HAP-1 (cell line): ENCODE results near the gene FSTL4.

Experiments
- DNase-seq, 2 experiments: peaks; one replicate each; pipeline ENCODE4 v3.0.0-alpha.2; 2016 to 2020; ENCODE audit warnings: low spot score in 2 of 2
- H3K27me3 ChIP-seq: fragments of 250-450 bp; sonication (Bioruptor Pico); 2 replicates; pipeline ENCODE4 v1.5.1; 2020; ENCODE audit warnings: low read depth, mild to moderate bottlenecking, moderate library complexity
- H3K36me3 ChIP-seq: fragments of 250-450 bp; sonication (Bioruptor Pico); replicated peaks from 2 replicates; pipeline ENCODE4 v1.5.1; 2020; ENCODE audit warnings: mild to moderate bottlenecking
- H3K4me1 ChIP-seq: fragments of 250-450 bp; sonication (Bioruptor Pico); 2 replicates; pipeline ENCODE4 v1.5.1; 2020; ENCODE audit warnings: mild to moderate bottlenecking
- H3K4me3 ChIP-seq: fragments of 250-450 bp; sonication (Bioruptor Pico); 2 replicates; pipeline ENCODE4 v1.5.1; 2020; ENCODE audit warnings: mild to moderate bottlenecking, moderate library complexity
- H3K9me3 ChIP-seq: fragments of 250-450 bp; sonication (Bioruptor Pico); 2 replicates; pipeline ENCODE4 v1.5.1; 2020; ENCODE audit warnings: mild to moderate bottlenecking, moderate library complexity
- in situ Hi-C: fragments of 300-500 bp; cut with MboI; formaldehyde crosslinking; loops from 3 replicates; pipeline ENCODE4 v1.14.3; 2020; ENCODE audit warnings: low sequenced_read_pairs, inconsistent platforms, mixed read lengths

The FSTL4 gene

GRCh38 chr5:133423011-133423617, 189.2 kb downstream of the FSTL4 start:
- in situ Hi-C loops, result no loop called here
- no peak for DNase-seq
- no peaks in the 10 kb centered on the region for H3K9me3 ChIP-seq
- no peaks in the 10 kb centered on the region for H3K36me3 ChIP-seq
- H3K27me3 ChIP-seq, result no peaks in the 10 kb centered on the region
- H3K4me3 ChIP-seq, result no peak overlapping the region
- no peaks in the 10 kb centered on the region for H3K4me1 ChIP-seq

GRCh38 chr5:133421806-133422205, 190.5 kb downstream of the FSTL4 start:
- H3K36me3 ChIP-seq, result no peaks in the 10 kb centered on the region
- no peaks in the 10 kb centered on the region for H3K9me3 ChIP-seq
- in situ Hi-C loops, result no loop called here
- H3K4me3 ChIP-seq, result no peak overlapping the region
- H3K27me3 ChIP-seq, result 0 out of 2 replicates have a peak, but pooled peaks cover under 1% of the 10 kb centered on the region
- DNase-seq, result no peak
- no peaks in the 10 kb centered on the region for H3K4me1 ChIP-seq

DNA sequence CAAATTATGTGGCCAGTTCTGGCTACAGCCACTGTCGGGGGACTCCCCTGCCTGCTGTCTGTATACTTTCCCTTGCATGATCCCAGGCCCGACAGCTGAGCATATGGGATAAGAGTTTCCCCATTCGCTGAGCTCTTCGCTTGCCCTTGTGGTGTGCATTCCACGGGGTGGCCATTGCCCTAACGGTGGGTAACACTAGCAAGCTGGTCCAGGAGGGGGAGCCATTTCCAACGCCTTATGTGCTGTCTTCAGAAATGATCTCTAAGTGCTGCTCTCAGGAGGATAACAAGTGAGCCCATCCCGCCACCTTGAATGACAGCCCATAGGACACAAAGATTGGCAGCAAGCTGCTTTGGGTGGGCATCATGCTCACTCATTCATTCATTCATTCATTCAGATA, 190.9 kb downstream of the FSTL4 start:
- Histone ChIP-seq H3K4me1 (no peaks in the 10 kb centered on the region), H3K9me3 (no peaks in the 10 kb centered on the region), H3K4me3 (no peak overlapping the region), H3K36me3 (no peaks in the 10 kb centered on the region), H3K27me3 (peaks cover 4% of the 10 kb centered on the region)
- DNase-seq, result peak in 1 of 2 experiments; percentile 68
- in situ Hi-C loops, result no loop called here

- Histone ChIP-seq H3K9me3 (no peaks in the 10 kb centered on the region), H3K36me3 (no peaks in the 10 kb centered on the region), H3K4me3 (no peak overlapping the region), H3K4me1 (no peaks in the 10 kb centered on the region), H3K27me3 (peaks cover 11% of the 10 kb centered on the region)
- DNase-seq, result no peak
- in situ Hi-C loops, result no loop called here
These were observed 191.7 kb downstream of the FSTL4 start for GRCh38 chr5:133420440-133421301.

DNA sequence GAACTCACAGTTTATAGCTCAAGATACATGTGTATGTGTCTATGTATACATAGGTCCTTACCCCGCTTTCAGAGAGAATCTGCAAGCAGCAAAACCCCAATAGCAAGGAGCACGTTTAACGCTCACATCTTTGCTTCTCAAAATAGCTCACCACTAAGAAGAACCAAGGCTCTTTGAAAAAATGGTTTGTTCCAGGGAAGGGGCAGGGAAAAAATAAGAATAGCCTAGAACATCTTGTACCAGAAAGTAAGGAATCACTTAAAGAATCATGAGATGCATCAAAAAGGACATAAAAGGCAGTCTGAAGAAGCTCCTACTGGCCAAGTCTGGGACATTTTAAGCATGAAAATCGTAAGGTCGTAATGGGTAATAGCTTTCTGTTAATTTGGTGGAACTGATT, 196.4 kb downstream of the FSTL4 start:
- H3K9me3 ChIP-seq, result no peaks in the 10 kb centered on the region
- H3K36me3 ChIP-seq, result no peaks in the 10 kb centered on the region
- H3K4me3 ChIP-seq, result no peak overlapping the region
- no peak for DNase-seq
- H3K4me1 ChIP-seq, result no peaks in the 10 kb centered on the region
- H3K27me3 ChIP-seq, result peaks cover 36% of the 10 kb centered on the region
- in situ Hi-C loops, result no loop called here

GRCh38 chr5:133415506-133415905, 196.8 kb downstream of the FSTL4 start:
- H3K9me3 ChIP-seq, result no peaks in the 10 kb centered on the region
- no peaks in the 10 kb centered on the region for H3K4me1 ChIP-seq
- no peak for DNase-seq
- no peaks in the 10 kb centered on the region for H3K36me3 ChIP-seq
- in situ Hi-C loops, result no loop called here
- no peak overlapping the region for H3K4me3 ChIP-seq
- peaks cover 36% of the 10 kb centered on the region for H3K27me3 ChIP-seq

DNA sequence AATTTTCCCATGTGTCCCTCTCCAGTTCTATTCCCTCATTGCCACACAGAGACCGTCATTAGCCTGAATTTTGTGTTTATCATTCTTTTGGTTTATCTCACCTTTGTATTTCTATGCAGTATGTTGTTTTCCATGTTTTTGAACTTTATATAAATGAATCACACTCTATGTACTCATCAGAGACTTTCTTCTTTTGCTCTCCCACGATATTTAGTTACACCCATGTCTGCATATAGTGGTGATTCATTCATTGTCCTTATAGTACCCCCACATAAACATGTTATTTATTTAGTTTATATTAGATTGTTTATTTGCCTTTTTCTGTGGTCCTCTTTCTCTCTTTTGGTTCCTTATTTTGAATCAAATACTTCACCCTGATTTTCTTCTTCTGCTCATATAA, 199.7 kb downstream of the FSTL4 start:
- no peaks in the 10 kb centered on the region for H3K9me3 ChIP-seq
- no peak overlapping the region for H3K4me3 ChIP-seq
- no peak for DNase-seq
- no peaks in the 10 kb centered on the region for H3K36me3 ChIP-seq
- no peaks in the 10 kb centered on the region for H3K4me1 ChIP-seq
- peaks cover 36% of the 10 kb centered on the region for H3K27me3 ChIP-seq
- in situ Hi-C loops, result no loop called here

DNA sequence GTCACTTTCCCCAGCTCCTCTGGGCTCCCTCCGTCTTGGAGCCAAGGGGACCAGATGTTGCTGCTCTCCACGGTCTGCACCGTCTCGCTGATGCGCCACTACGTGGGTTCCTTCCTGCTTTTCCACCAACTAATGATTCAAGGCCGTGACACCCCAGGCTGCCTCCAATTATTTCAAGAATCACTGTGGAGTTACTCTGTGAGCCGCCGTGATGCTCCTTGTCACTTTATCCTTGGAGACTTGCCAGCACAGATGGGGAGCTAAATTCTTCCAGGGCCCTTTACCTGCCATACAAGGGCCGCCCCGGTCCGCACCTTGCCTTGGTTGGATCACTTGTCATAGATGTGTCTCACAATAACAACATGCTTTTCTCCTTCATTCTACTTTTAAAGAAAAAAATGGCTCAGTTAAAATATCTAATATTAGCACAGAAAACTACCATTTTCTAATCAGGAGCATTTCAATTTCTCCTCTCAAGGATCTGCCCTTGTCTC, 202.0 kb downstream of the FSTL4 start:
- peaks cover 23% of the 10 kb centered on the region for H3K27me3 ChIP-seq
- H3K4me3 ChIP-seq, result no peak overlapping the region
- H3K36me3 ChIP-seq, result no peaks in the 10 kb centered on the region
- in situ Hi-C loops, result no loop called here
- DNase-seq, result no peak
- no peaks in the 10 kb centered on the region for H3K9me3 ChIP-seq
- H3K4me1 ChIP-seq, result no peaks in the 10 kb centered on the region

- no peaks in the 10 kb centered on the region for H3K9me3 ChIP-seq
- H3K36me3 ChIP-seq, result no peaks in the 10 kb centered on the region
- DNase-seq, result no peak
These were observed 203.1 kb downstream of the FSTL4 start for GRCh38 chr5:133409210-133409674.

GRCh38 chr5:133408322-133408721, 204.0 kb downstream of the FSTL4 start:
- no peaks in the 10 kb centered on the region for H3K36me3 ChIP-seq
- H3K27me3 ChIP-seq, result peaks cover 17% of the 10 kb centered on the region
- H3K4me1 ChIP-seq, result no peaks in the 10 kb centered on the region
- no peaks in the 10 kb centered on the region for H3K9me3 ChIP-seq
- in situ Hi-C loops, result no loop called here
- no peak overlapping the region for H3K4me3 ChIP-seq
- DNase-seq, result no peak

More at GRCh38 chr5:133409210-133409674, 203.1 kb downstream of the FSTL4 start:
- in situ Hi-C loops, result no loop called here
- Histone ChIP-seq H3K4me1 (no peaks in the 10 kb centered on the region), H3K4me3 (no peak overlapping the region), H3K27me3 (peaks cover 23% of the 10 kb centered on the region)

DNA sequence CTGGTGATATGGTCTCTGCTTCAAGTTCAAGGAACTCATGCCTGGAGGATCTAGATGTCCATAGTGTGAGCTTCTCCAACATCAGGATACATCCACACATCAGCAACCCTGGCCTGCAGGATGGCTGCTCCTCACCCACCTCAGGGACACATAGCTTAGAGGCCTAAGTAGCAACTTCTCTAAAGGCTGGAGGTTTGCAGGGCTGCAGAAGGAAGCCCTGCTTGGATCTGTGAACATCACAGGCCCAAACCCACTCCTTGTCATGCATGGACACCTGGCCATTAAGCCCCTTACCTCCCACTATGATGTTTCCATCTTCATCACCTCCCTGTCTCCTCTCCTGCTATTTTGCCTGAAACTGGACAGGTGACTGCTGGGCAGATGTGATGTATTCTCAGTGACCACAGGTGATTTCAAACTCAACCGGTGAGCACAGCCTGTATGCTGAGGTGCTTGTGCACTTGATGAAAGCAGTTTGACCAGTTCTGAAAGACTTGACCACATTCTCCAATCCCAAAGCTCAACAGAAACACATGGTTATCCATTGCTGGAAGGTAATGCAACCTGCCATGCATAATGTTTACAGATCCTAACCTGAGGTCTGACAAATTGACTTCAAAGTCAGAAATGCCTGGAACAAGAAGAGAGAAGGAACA, 205.2 kb downstream of the FSTL4 start:
- Histone ChIP-seq H3K4me3 (no peak overlapping the region), H3K36me3 (no peaks in the 10 kb centered on the region), H3K4me1 (no peaks in the 10 kb centered on the region; the same call in 1 of the 2 replicates), H3K27me3 (peaks cover 5% of the 10 kb centered on the region; the same call in 1 of the 2 replicates), H3K9me3 (no peaks in the 10 kb centered on the region)
- in situ Hi-C loops, result no loop called here
- DNase-seq, result no peak

DNA sequence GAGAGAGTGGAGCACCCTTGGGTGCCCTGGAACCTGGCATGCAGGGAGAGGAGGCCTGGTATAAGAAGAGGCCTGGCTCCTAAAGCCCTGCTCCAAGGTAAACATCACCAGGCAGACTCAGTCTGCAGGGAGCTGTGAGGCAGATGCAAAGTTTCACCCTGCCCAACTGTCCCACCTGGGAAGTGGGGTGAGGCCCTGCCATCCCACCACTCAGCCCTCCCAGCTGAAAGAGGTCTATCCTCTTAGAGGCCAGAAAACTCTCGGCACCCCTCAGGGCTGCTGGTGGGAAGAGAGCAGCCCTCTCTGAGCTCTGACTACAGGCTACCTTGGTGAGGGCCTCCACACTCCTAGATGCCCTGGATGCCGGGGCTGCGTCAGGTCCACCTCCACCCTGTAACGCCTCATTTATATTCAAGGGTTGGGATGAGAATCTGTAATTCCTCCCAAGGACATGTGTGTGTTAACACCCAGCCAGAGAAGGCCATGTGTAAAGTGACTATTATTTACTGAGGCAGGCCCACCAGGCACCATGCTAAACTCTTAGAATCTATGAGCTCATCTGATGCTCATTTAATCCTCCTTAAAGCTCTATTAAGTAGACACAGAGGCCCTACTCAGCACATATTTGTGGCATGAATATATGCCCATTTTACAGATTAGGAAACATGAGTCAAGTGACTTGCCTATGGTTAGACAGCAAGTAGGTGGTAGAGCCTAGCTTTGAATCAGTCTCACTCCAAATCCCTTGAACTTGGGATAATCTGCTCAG, 205.9 kb downstream of the FSTL4 start:
- Histone ChIP-seq H3K27me3 (no peaks in the 10 kb centered on the region), H3K4me3 (no peak overlapping the region), H3K4me1 (no peaks in the 10 kb centered on the region; the same call in 1 of the 2 replicates), H3K36me3 (no peaks in the 10 kb centered on the region), H3K9me3 (no peaks in the 10 kb centered on the region)
- DNase-seq, result no peak
- in situ Hi-C loops, result no loop called here

DNA sequence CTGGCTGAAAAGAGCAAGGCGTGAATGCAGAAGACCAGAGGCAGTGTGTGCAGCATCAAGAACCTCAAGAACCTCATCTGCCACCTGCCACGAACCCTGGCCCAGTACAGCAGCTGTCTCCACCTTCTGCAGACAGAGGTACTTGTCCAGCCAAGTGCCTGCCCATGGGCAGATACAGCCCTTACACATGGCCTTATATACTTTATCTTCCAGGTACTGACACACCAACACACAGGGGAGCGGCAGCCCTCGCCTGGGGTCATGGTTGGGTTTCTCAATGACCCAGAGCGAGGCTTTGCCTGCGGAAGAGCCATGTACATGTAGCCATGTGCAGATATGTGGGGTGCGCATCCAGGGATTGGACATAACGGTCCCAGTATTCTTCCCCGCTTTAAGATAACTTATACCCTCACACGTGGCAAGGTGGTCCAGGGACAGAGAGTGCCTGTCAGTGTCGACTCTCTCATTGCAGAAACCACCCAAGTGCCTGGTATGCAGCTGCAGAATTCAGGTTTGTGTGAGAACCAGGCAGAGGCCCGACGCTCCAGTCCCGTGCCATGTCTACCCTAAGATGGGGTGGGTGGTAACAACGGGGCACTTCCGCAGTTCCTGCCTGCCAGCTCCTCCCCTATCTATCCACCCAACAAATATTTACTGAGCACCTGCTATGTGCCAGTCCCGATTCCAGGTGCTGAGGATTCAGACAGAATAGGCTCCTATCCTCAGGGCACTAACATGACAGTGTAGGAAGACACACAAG, 206.9 kb downstream of the FSTL4 start:
- in situ Hi-C loops, result no loop called here
- no peaks in the 10 kb centered on the region for H3K27me3 ChIP-seq

More for the DNA sequence above, 206.9 kb downstream of the FSTL4 start:
- no peak for DNase-seq
- Histone ChIP-seq H3K36me3 (no peaks in the 10 kb centered on the region), H3K4me3 (no peak overlapping the region), H3K9me3 (no peaks in the 10 kb centered on the region), H3K4me1 (no peaks in the 10 kb centered on the region; the same call in 1 of the 2 replicates)
